Airway epithelial cell (primary cell): ENCODE measurements around the gene TMEM42. TPM values are rescaled to one million over a fixed set of nuclear protein-coding genes. Genes with fewer than 3 reads are reported as not detected.

ENCODE experiments used
- total RNA-seq: library from RNA; depleted of rRNA; stranded (reverse); fragments of >200 nt; gene quantifications from 2 replicates; pipeline ENCODE4 v1.2.3, GENCODE V29; 2015

Gene TMEM42
- total RNA-seq: 19.0 and 26.7 TPM in 2 replicates

GRCh38 chr3:44861412-44862225 is at the start of gene TMEM42:
TSS of gene TMEM42 (plus strand) at chr3:44861912. CDS start at chr3:44861925, 13 bp downstream.

GRCh38 chr3:44874308-44874707 is 12.6 kb downstream of the TMEM42 start, which contains the start of gene TGM4:
TSS of gene TGM4 (plus strand) at chr3:44874608. CDS start at chr3:44874679, 71 bp downstream.

Other genes starting within 250 kb of the TMEM42 start
- gene ZNF197, start 236.9 kb upstream of the TMEM42 start, total RNA-seq: 8.1 and 9.0 TPM in 2 replicates
- 6.2 and 9.9 TPM in 2 replicates for gene ZNF35, start 213.2 kb upstream of the TMEM42 start, total RNA-seq
- gene ZNF502, start 149.3 kb upstream of the TMEM42 start, total RNA-seq: 1.7 and 2.9 TPM in 2 replicates
- 1.7 and 2.1 TPM in 2 replicates for gene ZNF501, start 132.3 kb upstream of the TMEM42 start, total RNA-seq
- gene KIAA1143, start 100.3 kb upstream of the TMEM42 start, total RNA-seq: 12.5 and 15.7 TPM in 2 replicates
- 4.5 and 6.9 TPM in 2 replicates for gene KIF15, start 100.1 kb upstream of the TMEM42 start, total RNA-seq
- gene TGM4, start 12.7 kb downstream of the TMEM42 start, total RNA-seq: 0.33 and 0.35 TPM in 2 replicates
- 63.0 and 93.3 TPM in 2 replicates for gene ZDHHC3, start 114.3 kb downstream of the TMEM42 start, total RNA-seq
- gene EXOSC7, start 114.3 kb downstream of the TMEM42 start, total RNA-seq: 59.2 and 94.3 TPM in 2 replicates
- gene CLEC3B, start 164.4 kb downstream of the TMEM42 start, total RNA-seq: 0.79 TPM in 1 of 2 replicates, not detected in the other